A549 (cell line): Measurements from ENCODE around the gene ZFAND4.

Experiments used
- BHLHE40 ChIP-seq: IDR thresholded peaks from 2 replicates; pipeline ENCODE4 v1.6.1; 2012; ENCODE audit warnings: low read depth, low read length, inconsistent platforms
- CHD2 ChIP-seq: fragments of 150-350 bp; IDR thresholded peaks from 2 replicates; pipeline ENCODE4 v1.6.1; 2014; ENCODE audit warnings: low read length; ENCODE audit not compliant: partially characterized antibody
- CHD4 ChIP-seq: fragments of 200-600 bp; sonication (generic); IDR thresholded peaks from 2 replicates; pipeline ENCODE4 v1.6.1; 2016; ENCODE audit warnings: antibody characterized with exemption, mild to moderate bottlenecking, borderline replicate concordance
- NFE2L2 ChIP-seq: fragments of 150-350 bp; conservative IDR thresholded peaks from 2 replicates; pipeline ENCODE4 v1.6.1; 2014; ENCODE audit warnings: low read length
- POLR2A ChIP-seq: IDR thresholded peaks from 2 replicates; pipeline ENCODE4 v1.6.1; 2012; ENCODE audit warnings: mild to moderate bottlenecking, low read length
- SMC3 ChIP-seq: fragments of >200 bp; sonication (Bioruptor Twin); formaldehyde crosslinking; IDR thresholded peaks from 3 replicates; pipeline ENCODE4 v1.6.1; 2018; ENCODE audit warnings: inconsistent platforms
- ZSCAN20 ChIP-seq: fragments of 250-450 bp; sonication (Bioruptor Pico); IDR thresholded peaks from 2 replicates; pipeline ENCODE4 v1.8.0; 2022; ENCODE audit warnings: mild to moderate bottlenecking, moderate library complexity
- TF ChIP-seq, protein P1 (sequence below): fragments of 200-600 bp; sonication (generic); IDR thresholded peaks from 2 replicates; pipeline ENCODE4 v1.6.1; 2016; ENCODE audit warnings: antibody characterized with exemption, mild to moderate bottlenecking, moderate library complexity
- TF ChIP-seq, protein P2 (sequence below): fragments of >200 bp; sonication (Bioruptor Twin); formaldehyde crosslinking; IDR thresholded peaks from 3 replicates; pipeline ENCODE4 v1.5.1; 2016

DNA sequence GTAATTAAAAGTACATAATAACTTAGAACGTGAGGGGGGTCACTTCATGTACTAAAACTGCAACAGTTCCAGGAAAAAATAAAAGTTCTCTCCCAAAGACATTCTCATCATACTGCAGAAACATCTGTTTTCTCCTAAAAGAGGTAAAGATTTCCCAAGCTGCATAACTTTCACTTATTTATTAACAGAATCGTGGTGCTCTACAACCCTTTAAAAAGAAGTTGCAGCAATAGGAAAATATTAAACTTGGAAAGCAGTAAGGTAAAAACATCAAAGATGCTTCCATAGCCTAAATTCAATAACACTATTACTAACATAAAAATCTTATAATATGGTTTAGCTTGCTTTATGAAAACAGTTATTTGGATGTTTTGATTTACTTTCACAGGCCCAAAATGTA is 23.3 kb downstream of the ZFAND4 start:
- TF ChIP-seq SMC3 = no peak
- no peak for TF ChIP-seq POLR2A
- TF ChIP-seq CHD4 = no peak
- TF ChIP-seq, protein P1, sequence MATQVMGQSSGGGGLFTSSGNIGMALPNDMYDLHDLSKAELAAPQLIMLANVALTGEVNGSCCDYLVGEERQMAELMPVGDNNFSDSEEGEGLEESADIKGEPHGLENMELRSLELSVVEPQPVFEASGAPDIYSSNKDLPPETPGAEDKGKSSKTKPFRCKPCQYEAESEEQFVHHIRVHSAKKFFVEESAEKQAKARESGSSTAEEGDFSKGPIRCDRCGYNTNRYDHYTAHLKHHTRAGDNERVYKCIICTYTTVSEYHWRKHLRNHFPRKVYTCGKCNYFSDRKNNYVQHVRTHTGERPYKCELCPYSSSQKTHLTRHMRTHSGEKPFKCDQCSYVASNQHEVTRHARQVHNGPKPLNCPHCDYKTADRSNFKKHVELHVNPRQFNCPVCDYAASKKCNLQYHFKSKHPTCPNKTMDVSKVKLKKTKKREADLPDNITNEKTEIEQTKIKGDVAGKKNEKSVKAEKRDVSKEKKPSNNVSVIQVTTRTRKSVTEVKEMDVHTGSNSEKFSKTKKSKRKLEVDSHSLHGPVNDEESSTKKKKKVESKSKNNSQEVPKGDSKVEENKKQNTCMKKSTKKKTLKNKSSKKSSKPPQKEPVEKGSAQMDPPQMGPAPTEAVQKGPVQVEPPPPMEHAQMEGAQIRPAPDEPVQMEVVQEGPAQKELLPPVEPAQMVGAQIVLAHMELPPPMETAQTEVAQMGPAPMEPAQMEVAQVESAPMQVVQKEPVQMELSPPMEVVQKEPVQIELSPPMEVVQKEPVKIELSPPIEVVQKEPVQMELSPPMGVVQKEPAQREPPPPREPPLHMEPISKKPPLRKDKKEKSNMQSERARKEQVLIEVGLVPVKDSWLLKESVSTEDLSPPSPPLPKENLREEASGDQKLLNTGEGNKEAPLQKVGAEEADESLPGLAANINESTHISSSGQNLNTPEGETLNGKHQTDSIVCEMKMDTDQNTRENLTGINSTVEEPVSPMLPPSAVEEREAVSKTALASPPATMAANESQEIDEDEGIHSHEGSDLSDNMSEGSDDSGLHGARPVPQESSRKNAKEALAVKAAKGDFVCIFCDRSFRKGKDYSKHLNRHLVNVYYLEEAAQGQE = no peak
- TF ChIP-seq, protein P2, sequence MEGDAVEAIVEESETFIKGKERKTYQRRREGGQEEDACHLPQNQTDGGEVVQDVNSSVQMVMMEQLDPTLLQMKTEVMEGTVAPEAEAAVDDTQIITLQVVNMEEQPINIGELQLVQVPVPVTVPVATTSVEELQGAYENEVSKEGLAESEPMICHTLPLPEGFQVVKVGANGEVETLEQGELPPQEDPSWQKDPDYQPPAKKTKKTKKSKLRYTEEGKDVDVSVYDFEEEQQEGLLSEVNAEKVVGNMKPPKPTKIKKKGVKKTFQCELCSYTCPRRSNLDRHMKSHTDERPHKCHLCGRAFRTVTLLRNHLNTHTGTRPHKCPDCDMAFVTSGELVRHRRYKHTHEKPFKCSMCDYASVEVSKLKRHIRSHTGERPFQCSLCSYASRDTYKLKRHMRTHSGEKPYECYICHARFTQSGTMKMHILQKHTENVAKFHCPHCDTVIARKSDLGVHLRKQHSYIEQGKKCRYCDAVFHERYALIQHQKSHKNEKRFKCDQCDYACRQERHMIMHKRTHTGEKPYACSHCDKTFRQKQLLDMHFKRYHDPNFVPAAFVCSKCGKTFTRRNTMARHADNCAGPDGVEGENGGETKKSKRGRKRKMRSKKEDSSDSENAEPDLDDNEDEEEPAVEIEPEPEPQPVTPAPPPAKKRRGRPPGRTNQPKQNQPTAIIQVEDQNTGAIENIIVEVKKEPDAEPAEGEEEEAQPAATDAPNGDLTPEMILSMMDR = no peak
- no peak for TF ChIP-seq NFE2L2
- TF ChIP-seq BHLHE40 = no peak
- TF ChIP-seq ZSCAN20 (CRISPR knock-in tag) = no peak
- TF ChIP-seq CHD2 = no peak
